Right renal pelvis (tissue), 4 donors: Measurements from ENCODE around the gene CUEDC1. TPM values are rescaled to one million over a fixed set of nuclear protein-coding genes. Genes with fewer than 3 reads are reported as not detected.

Source experiments
- DNase-seq, 4 donors: peaks; one replicate each; pipeline ENCODE4 v3.0.0-alpha.2; 2013; ENCODE audit warnings: low read depth in 4 of 4, low spot score in 3 of 4, missing footprints in 1 of 4
- polyA plus RNA-seq, 4 donors: library from polyadenylated mRNA; unstranded; fragments of 120-200 nt; gene quantifications; one replicate each; pipeline ENCODE4 v1.2.1, GENCODE V29; 2013; ENCODE audit not compliant: insufficient read length in 4 of 4

CUEDC1 gene
- polyA plus RNA-seq, 4 donors, result 41.8 to 46.9 (median 45.2) TPM

DNA sequence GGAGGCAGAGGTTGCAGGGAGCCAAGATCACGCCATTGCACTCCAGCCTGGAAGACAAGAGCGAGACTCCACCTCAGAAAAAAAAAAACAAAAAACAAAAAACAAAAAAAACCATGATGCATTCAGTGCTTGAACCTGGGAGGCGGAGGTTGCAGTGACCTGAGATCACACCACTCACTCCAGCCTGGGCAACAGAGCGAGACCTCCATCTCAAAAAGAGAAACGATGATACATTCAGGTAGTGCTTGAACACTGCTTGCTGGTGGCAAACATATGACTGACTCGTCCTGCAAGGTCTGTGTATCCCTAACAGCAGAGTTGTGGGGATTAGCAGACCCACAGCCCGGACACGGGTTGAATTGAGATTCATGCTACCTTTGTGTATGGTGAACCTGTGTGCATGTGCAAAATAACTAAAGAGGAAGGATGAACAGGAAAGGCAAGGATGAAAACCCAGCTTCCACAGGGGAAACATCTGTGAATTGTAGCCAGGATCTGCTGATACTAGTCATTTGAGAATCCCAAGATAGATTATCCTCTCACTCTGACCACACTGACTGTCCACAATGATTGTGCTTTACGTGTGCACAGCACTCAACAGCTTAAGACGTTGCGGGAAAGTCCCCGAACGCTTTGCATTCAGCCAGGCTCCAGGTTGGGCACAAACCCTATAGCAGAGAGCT is 53.0 kb downstream of the CUEDC1 start:
- no peak for DNase-seq

DNA sequence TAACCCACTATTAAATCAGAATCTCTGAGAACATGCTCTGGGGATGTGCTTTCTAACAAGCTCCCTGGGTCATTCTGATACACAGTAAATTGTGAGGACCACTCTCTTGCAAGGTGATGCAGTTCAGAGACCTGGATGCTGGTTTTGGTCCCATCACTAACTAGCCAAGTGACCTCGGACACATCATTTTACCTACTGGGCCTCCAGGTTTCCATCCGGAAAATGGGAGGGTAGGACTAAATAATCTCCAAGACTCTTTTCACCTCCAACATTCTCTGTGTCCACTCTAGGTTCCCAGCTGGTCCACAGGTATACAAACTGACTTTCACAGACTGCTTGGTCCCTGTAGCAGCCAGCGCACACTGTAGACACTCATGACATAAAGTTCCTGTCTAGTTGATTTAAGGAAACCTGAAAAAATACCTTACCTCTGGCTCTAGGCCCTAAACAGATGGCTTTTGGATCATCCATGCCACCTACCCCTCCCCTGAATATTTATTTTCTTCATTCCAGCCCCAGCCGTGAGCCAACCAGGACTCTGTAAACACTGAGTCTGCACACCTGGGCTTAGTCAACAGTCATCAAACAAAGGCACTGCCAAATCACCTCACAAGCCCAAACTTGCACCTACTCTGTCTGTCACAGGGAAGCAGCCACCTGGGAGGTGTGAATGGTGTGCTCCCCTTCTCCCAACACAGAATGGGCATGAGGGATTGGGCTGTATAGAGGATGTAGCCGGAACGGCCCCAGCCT is 54.0 kb downstream of the CUEDC1 start:
- DNase-seq, result no peak

DNA sequence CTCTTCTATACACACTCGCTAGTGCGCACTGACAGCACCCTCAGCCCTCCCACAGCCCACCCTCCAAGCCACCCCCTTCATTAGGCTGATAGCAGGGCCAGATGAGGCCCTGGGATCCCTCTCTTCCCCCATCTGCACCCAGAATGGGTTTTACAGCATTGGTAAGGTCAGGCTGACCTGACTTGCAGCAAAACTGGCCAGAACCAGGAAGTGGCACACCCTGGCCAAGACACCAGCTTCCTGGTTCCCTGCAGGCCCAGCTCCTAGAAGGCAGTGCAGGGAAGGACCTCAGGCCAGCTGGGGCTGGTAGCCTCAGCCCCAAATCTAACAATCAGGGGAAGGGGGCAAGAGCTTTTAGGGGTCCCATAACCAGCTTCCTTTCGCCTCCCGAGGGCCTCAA is 55.4 kb downstream of the CUEDC1 start:
- no peak for DNase-seq

DNA sequence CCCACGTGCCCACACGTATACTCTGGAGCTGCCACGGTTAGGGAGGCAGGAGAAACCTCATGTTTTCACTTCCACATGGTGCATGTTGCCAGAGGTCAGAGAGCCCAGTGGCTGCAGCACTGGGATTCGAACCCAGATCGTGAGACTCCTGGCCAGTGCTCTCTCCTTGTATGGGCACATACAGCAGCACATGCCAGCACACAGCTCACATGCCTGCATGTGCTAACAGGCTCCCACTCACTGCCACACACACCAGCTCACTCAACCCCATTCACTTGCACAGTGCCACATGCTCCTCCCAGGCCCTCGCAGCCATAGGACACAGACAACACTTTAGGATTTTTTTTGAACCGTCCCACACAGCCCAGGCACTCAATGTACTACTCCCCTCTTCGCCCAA is 55.8 kb downstream of the CUEDC1 start:
- no peak for DNase-seq

DNA sequence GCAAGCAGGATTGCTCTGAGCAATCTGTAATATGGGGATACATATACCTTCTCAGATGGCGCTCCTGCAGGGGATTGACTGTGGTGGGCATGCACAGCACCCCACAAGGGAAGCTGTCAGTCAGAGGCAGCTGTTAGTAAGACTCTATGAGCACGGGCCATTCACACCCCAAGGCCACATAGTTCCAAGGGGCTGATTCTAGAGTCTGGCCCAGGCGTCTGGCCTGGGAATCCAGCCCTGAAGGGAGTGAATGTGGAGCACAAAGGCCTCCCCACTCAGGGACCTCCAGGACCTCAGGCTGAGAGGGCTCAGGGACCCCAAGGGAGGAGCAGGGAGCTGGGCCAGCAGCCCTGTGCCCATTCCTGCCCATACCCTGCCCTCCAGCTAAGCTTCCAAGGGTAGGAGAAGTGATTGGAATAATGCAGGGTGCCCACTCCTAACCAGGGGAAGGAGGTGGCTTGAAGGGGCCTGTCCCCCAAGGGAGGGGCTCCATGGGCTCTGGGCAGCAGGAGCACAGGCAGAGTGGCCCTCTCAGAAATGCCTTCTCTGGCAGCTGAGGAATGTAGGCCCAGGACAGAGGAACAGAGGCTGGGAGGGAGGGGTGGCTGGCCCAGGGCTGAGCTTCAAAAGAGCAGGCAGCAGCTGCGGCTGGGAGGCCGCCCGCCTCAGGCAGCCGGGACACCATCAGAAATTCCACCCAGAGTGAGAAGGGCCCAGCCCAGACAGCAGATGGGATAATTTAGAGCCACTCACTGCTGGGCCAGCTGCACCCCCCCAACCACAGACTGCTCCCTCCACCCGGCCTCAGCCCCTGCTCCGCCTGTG is 56.5 kb downstream of the CUEDC1 start:
- no peak for DNase-seq

DNA sequence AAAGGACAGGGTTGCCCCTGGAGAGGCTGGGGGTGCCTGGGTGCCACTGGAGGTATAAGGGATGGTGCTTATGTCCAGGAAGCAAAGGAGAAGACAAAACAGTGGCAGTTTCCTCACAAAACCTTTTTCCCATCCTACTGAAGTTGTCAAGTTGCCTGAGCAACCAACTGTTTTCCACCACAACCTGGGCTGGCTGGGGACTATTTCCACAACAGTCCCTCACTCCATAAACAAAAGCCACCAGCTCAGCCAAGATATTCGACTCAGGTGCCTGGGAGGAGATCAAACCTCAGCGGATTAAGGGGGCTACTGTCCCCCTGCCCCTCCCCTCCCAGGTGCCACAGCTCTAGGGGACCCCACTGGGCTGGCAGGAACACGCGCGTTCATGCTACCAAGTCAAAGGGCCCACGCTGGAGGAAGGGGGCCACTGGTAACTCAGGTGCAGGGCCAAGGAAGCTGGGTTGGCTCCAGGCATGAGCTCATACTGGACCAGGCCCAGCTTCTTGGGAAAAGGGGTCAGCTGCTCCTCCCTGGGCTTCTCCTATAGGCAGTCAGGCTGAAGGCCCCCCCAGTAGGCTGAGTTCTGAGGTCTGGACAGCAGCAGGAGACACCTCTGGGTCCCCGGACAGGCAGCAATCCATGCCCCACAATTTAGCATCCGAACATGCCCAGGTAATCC is 59.7 kb downstream of the CUEDC1 start:
- no peak for DNase-seq

DNA sequence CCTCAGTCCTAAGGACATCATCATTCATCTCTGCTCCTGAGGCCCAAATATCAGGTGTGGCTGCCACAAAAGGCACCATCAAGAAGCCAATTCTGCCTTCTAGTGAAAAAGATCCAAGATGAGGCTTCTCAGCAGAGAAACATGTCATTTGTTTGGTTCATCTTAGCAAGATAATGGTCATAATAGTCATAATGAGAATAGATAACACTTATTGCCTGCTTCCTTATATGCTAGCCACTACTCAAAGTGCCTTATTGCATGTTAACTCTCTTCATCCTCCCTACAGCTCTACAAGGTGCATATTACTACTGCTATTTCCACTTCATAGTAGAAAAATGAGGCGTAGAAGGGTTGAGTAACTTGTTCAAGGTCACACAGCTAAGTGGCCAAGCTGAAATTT is 60.4 kb downstream of the CUEDC1 start:
- DNase-seq, result no peak

DNA sequence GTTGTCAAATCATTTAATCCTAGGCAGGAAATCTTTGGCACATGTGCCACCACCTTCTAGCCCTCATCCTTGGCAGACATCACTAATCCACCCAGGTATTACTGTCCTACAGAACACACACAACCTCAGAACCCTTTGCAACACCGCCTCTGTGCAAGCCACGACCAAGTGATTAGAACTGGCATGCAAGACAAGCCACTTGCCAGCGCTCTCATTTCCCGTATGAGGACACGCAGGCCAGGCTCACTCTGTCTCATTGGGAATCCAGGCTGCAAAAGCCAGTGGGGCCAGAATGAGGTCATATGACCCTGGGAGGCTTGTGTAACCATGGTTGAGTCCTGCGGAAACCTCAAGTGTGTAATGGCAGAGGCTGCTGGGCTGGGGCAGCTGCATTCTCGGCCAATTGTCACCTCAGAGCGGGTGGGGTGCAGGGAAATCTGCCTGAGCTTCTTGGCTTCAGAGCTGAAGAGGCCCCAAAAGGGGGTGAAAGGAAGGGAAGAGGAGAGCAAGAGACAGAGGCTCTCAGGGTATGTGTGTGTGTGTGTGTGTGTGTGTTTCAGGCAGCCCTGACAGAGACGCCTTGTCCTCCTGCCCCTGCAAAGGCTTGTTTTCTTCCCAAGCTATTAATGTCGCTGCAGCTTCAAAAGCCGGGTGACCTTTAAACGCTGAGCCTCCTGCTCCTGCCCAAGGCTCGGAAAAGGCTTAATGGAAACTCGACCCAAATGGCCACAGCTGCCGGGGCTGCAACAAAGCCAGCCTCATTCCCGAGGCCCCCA is 62.2 kb downstream of the CUEDC1 start:
- peak in 1 of 4 donors; percentile 67 for DNase-seq

DNA sequence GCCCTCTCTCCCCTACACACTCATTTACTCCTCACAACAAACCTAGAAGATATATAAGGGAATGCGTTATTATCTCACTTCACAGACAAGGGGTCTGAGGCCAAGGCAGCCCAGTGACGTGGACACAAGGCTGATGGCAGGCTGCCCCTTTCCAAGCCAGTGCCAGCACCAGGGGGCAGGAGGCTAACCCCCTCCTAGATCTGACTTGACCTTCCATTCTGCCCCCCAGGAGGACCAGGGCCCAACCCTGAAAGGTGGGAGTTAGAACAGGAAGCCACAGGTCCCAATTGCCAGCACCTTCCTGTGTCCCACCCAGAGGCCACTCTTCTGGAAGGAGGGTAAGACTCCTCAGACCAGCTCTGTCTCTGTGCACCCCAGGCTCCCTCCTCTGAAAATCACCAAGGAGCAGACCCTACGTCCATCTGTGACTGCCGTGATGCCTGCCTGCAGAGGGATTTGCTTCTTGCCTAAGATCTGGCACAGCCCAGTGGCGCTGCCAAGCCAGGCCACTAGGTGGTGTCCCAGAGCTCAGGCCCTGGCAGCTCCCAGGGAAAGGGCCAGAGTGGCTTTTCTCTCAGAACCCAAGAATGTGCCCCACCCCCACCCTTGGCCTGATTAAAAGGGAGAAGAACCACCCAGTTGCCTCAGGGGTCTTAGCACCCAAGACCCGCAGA is 62.9 kb downstream of the CUEDC1 start:
- peak in 2 of 4 donors; percentile 83 to 87 for DNase-seq

DNA sequence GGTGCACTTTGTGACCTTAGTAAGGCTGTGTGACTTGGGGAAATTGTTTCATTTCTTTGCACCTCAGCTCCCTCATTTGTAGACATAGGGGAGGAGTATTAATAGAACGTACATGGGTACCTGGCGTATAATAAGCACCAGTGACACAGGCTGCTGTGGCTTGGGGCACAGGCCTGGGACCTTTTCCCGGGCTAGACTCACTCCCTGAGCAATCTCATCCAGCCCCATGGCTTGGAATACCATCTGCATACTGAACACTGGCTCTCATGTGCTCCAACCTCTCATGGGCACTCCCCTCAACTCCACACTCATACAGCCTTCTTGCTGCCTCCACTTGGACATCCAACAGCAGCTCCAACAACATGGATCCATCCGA is 64.4 kb downstream of the CUEDC1 start:
- no peak for DNase-seq

DNA sequence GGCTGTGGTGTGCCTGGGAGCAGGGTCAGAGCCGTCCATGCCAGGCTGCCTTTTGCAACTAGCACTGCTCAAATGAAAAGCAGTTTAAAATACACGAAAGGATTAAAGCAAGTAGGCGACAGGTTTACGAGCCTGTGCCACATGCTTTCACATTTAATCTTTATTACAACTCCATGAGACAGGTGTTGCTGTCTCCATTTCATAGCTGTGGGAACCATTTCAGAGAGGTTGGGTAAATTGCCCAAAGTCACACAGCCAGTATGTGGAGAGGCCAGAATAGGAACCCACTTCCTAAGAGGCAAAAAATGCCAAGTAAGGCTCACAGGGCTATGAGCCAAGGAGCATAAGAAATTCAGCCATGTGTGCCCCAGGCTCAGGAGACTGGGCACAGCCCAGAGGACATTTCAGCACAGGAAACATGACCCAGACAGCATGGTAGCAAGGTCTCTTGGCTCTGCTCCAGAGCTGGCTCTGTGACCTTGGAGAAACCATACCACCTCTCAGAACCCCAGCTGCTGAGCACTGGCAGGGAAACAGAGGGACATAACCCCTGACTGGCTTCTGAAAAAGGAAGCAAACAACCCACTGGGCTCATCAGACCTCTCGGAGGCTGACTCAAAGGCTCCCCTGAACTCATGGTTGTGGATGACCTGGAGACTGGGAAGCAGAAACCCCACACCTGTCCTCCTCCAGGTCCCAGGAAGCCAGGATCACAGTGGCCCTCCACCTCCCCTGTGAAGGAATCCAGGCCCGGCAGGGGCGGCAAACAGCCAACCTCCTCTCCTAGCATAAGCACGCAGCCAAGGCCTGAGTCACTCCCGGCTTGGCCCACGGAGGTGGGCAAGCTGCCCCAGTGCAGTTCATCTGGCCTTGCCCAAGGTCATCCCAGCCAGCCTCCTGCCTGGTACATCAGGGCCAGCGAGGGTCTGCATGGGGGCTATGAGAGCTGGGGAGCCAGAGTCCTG is 65.0 kb downstream of the CUEDC1 start:
- no peak for DNase-seq

DNA sequence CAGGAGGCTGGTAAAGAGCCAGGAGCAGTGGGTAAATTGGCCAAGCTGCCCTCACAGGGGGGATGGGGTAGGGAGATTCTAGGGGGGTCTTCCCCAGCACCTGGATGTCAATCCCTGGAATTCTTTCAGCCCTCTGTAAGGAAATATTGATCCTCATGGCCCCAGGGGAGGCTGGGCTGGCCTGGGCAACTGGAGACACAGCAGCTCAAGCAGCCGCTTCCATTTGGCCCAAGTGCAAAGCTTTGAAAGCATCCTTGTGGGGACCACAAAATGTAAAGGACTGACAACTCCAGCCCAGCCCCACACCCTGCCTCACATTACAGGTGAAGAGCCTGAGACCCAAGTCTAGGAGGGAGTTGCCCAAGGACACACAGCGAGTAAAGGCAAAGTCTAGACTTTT is 66.0 kb downstream of the CUEDC1 start:
- DNase-seq, result no peak

DNA sequence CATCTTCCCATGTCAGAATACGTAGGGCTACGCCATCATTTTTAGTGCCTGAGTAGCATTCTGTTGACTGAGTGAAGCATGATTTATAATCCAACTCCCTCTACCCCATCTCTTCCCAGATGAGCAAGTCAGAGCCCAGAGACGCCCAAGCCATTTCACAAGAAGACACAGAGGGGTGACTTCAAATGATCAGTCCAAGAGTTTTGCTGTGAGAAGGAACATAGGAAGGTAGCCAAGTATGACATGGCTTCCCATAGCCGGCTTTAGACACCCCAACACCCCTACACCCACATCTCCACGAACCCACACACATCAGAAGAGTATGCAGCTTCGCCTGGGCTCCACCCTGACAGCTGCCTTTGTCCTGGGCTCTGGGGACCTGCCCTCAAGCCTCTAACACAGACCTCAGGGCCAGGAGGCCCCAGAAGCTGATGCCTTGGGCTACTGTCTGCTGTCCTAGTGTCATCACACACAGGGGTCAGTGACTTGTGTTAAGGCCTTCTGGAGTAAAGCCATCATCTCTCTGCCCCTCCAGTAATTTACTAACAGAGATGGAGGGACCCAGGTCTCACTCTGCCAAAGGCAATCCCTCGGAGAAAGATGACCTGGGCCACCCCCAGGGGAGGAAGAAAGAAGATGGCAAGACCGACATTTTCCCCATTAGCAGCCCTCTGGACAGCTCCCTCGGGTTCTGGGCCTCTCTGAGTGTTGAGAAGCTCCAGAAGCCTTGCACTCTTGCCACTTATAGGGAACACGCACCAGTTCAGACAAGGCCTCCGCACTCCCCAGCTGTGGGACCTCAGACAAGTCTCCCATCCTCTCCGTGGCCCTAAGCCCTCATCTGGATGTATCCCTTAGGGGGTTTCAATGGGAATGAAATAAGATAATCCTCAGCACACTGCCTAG is 66.6 kb downstream of the CUEDC1 start:
- DNase-seq, result no peak

DNA sequence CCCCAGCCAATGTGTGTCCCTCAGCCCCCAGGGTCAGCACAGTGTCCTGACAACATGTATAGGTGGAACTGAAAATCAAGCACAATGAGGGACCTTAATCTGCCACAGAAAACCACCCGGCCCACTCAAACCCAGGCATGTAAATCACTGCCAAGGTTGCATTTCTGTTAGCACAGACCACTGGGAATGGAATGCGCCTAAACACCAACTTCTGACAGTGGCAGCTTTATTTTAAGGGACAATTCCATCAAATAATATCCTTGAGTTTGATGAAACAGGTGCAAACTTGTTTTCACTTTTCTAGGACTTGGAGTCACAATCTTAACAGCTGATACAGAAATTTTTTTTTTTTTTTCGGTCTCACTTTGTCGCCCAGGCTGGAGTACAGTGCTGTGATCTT is 68.1 kb downstream of the CUEDC1 start:
- no peak for DNase-seq

DNA sequence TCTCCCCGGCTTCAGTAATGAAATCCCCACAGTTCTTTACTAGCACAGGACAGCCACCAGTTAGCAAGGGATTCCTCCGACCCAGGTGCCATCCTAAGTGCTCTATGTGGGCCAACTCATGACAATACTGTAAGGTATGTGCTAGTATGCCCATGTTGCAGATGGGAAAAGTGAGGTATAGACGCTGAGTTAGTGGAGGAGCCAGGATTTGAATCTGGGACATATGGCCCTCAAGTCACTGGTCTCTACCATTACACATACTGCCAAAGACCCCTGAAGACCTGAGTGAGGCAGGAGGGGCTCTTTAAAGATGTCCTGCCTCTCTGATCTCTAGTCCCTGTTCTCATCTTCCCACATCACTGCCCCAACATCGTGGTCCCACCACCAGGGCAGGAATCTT is 69.2 kb downstream of the CUEDC1 start:
- DNase-seq, result no peak

DNA sequence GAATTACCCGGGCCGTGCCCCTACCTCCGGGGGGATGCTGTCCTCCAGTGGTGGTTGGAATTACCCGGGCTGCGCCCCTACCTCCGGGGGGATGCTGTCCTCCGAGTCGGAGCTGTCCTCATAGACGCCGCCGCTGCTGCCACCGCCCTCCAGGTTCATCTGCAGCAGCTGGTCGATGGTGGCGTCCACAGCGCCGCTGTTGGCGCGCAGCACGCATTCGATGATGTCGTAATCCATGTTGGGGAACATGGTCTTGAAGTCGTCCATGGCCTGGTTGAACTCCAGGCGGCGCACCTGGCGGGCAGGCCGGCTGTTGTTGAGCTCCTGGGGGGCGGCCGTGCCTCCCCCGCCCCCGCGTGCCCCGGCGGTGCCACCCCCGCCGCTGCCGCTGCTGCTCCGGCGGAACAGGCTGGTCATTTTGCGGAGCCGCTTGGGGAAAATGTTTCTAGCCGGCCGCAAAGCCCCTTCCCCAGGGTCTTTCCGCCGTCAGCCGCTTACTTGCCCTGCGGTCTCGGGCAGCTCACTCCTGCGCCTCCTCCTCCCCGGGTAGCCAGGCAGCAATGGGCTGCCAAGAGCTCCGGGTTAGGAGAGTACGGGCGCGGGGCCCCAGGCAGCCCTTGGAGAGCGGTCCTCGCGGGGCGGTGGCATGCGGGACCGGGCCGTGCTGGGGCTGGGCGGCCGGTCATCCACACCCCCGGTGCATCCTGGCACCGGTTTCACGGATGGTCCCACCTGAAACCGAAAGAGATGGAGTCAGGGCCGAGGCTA is 69.9 kb downstream of the CUEDC1 start:
- no peak for DNase-seq
